ENCODE measurements around the gene CNTRL. TPM values are rescaled to one million over a fixed set of nuclear protein-coding genes. Genes with fewer than 3 reads are reported as not detected.
A peak's percentile ranks its signal among the peaks of the same experiment; 100 is the strongest.

The CNTRL gene
- total and polyA plus RNA-seq, 2 experiments from 2014 or later: 3.4 to 7.9 TPM

DNA sequence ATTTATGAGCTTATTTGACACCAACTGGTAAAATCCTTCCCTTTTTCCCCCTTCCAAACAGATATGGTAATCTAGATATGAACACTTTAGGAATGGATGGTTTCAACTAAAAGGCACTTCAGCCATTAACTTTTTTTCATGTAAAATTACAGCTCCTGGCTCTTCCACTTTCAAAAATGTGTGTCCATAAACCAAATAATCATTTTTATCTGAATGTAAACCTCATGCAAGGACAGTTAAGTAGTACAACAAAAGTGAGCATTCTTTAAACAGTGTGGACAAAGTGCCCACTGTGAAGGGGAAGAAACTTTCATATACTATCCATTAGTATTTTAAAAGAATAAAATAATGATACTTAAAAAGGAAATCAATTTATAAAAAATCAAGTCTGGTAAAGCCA, 109.7 kb downstream of the CNTRL start:
- Histone ChIP-seq H4K20me1 (ENCODE audit: insufficient read depth, poor library complexity, severe bottlenecking) (peaks cover 44% of the 10 kb centered on the region), H3K79me2 (peaks cover 91% of the 10 kb centered on the region)

DNA sequence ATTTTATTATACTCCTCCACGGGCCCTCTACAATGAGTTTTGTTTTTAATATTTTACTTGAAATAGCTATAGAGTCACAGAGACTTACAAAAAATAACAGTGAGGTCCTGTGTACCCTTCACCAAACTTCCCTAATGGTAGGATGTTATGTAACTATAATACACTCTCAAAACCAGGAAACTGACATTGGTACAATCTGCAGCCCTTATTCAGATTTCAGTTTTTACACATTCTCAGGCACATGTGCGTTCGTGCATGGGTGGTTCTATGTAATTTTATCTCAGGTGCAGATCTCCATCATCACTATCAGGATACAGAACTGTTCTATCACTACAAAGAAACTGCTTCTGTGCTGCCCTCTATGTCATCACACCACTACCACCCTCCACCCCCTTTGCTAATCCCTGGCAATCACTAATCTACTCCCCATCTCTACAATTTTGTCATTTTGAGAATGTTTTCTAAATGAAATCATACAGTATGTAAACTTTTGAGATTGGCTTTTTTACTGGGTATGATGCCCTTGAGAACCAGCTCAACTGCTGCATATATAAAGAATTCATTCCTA, 110.5 kb downstream of the CNTRL start:
- WGBS (ENCODE audit: low lambda C conversion rate, missing lambda C conversion rate): 90% methylated on average over 3 of the region's 3 CpGs

More for the DNA sequence above, 109.7 kb downstream of the CNTRL start:
- H3K4me2 ChIP-seq: no peak overlapping the region
- H3K9me2 ChIP-seq (replicated peaks; ENCODE audit: insufficient read depth): no peaks in the 10 kb centered on the region
- H3K4me3 ChIP-seq: no peak overlapping the region
- no peak for DNase-seq (ENCODE audit: low spot score)
- no peaks in the 10 kb centered on the region for H3K36me3 ChIP-seq (replicated peaks; ENCODE audit: insufficient read depth, low read depth)
- peak overlapping the region; percentile 53 for H3K27ac ChIP-seq
- TF ChIP-seq CTCF (IDR thresholded peaks at IDR 0.05; ENCODE audit: poor library complexity) (no peak), EZH2phosphoT487 (IDR thresholded peaks at IDR 0.05; ENCODE audit: low read depth, severe bottlenecking, unreplicated experiment) (no peak), EZH2 (IDR thresholded peaks at IDR 0.05; ENCODE audit: borderline replicate concordance) (no peak)
- H2AFZ ChIP-seq: no peak overlapping the region
- peaks cover 36% of the 10 kb centered on the region for H3K4me1 ChIP-seq (ENCODE audit: insufficient read depth)
- no peaks in the 10 kb centered on the region for H3K9me3 ChIP-seq (ENCODE audit: low read depth)
- H3K27me3 ChIP-seq: no peaks in the 10 kb centered on the region

GRCh38 chr9:121185774-121186403, 111.1 kb downstream of the CNTRL start:
- TF ChIP-seq CTCF (IDR thresholded peaks at IDR 0.05; ENCODE audit: poor library complexity) (no peak), EZH2 (IDR thresholded peaks at IDR 0.05; ENCODE audit: borderline replicate concordance) (no peak), EZH2phosphoT487 (IDR thresholded peaks at IDR 0.05; ENCODE audit: low read depth, severe bottlenecking, unreplicated experiment) (no peak)
- Histone ChIP-seq H3K4me3 (no peak overlapping the region), H3K4me2 (no peak overlapping the region), H2AFZ (no peak overlapping the region), H3K27me3 (no peaks in the 10 kb centered on the region), H3K36me3 (replicated peaks; ENCODE audit: insufficient read depth, low read depth) (no peaks in the 10 kb centered on the region), H3K9me2 (replicated peaks; ENCODE audit: insufficient read depth) (no peaks in the 10 kb centered on the region), H4K20me1 (ENCODE audit: insufficient read depth, poor library complexity, severe bottlenecking) (peaks cover 55% of the 10 kb centered on the region), H3K9me3 (ENCODE audit: low read depth) (no peaks in the 10 kb centered on the region), H3K4me1 (ENCODE audit: insufficient read depth) (peaks cover 28% of the 10 kb centered on the region), H3K27ac (no peak overlapping the region), H3K79me2 (peaks cover 91% of the 10 kb centered on the region)
- 93% methylated on average over 4 of the region's 4 CpGs for WGBS (ENCODE audit: low lambda C conversion rate, missing lambda C conversion rate)
- no peak for DNase-seq (ENCODE audit: low spot score)

More for the DNA sequence above, 110.5 kb downstream of the CNTRL start:
- peaks cover 28% of the 10 kb centered on the region for H3K4me1 ChIP-seq (ENCODE audit: insufficient read depth)
- H3K9me3 ChIP-seq (ENCODE audit: low read depth): no peaks in the 10 kb centered on the region
- H3K79me2 ChIP-seq: peaks cover 91% of the 10 kb centered on the region
- DNase-seq (ENCODE audit: low spot score): no peak
- H3K9me2 ChIP-seq (replicated peaks; ENCODE audit: insufficient read depth): no peaks in the 10 kb centered on the region
- no peak overlapping the region for H3K4me3 ChIP-seq
- H2AFZ ChIP-seq: no peak overlapping the region
- H4K20me1 ChIP-seq (ENCODE audit: insufficient read depth, poor library complexity, severe bottlenecking): peaks cover 48% of the 10 kb centered on the region
- TF ChIP-seq CTCF (IDR thresholded peaks at IDR 0.05; ENCODE audit: poor library complexity): no peak
- no peak for TF ChIP-seq EZH2phosphoT487 (IDR thresholded peaks at IDR 0.05; ENCODE audit: low read depth, severe bottlenecking, unreplicated experiment)
- no peak for TF ChIP-seq EZH2 (IDR thresholded peaks at IDR 0.05; ENCODE audit: borderline replicate concordance)
- no peaks in the 10 kb centered on the region for H3K36me3 ChIP-seq (replicated peaks; ENCODE audit: insufficient read depth, low read depth)
- H3K27me3 ChIP-seq: no peaks in the 10 kb centered on the region
- H3K4me2 ChIP-seq: no peak overlapping the region
- H3K27ac ChIP-seq: no peak overlapping the region

Data from hepatocyte (in vitro differentiated cells).